Stimulated activated naive CD8-positive, alpha-beta T cell treated with anti-CD3 and anti-CD28 coated beads, Interleukin-15, amount 100 ng/mL, for 72 hours (primary cell): Measurements from ENCODE around the gene TSPAN4.

Source experiments
- ATAC-seq: fragments of 150-1000 bp; cut with Tn5 transposase; 2 replicates; pipeline ENCODE4 v1.10.0; 2021; ENCODE audit warnings: mild to moderate bottlenecking, moderate library complexity
- DNase-seq, 2 donors: peaks; one replicate each; pipeline ENCODE4 v3.0.0; 2021 to 2022
- H3K27ac Mint-ChIP-seq, 2 donors: one replicate each; pipeline ENCODE4 v1.8.0; 2022; ENCODE audit warnings: mild to moderate bottlenecking in 2 of 2, mixed read lengths in 2 of 2, moderate library complexity in 2 of 2
- H3K27me3 Mint-ChIP-seq: one replicate; pipeline ENCODE4 v1.8.0; 2022; ENCODE audit warnings: mixed read lengths
- H3K4me1 Mint-ChIP-seq: one replicate; pipeline ENCODE4 v1.8.0; 2022; ENCODE audit warnings: mild to moderate bottlenecking, mixed read lengths
- H3K4me3 Mint-ChIP-seq, 2 donors: one replicate each; pipeline ENCODE4 v1.8.0; 2022; ENCODE audit warnings: mild to moderate bottlenecking in 2 of 2, mixed read lengths in 2 of 2, moderate library complexity in 1 of 2
- H3K9me3 Mint-ChIP-seq, 2 donors: one replicate each; pipeline ENCODE4 v1.8.0; 2022; ENCODE audit warnings: mixed read lengths in 2 of 2

The TSPAN4 gene

GRCh38 chr11:816433-816779 is 26.2 kb upstream of the TSPAN4 start:
- no peak overlapping the region for H3K27ac Mint-ChIP-seq
- no peaks in the 10 kb centered on the region for H3K9me3 Mint-ChIP-seq
- H3K27me3 Mint-ChIP-seq, result no peaks in the 10 kb centered on the region
- H3K4me1 Mint-ChIP-seq, result peaks cover 52% of the 10 kb centered on the region
- no peak overlapping the region for H3K4me3 Mint-ChIP-seq
- ATAC-seq, result no peak
- no peak for DNase-seq

DNA sequence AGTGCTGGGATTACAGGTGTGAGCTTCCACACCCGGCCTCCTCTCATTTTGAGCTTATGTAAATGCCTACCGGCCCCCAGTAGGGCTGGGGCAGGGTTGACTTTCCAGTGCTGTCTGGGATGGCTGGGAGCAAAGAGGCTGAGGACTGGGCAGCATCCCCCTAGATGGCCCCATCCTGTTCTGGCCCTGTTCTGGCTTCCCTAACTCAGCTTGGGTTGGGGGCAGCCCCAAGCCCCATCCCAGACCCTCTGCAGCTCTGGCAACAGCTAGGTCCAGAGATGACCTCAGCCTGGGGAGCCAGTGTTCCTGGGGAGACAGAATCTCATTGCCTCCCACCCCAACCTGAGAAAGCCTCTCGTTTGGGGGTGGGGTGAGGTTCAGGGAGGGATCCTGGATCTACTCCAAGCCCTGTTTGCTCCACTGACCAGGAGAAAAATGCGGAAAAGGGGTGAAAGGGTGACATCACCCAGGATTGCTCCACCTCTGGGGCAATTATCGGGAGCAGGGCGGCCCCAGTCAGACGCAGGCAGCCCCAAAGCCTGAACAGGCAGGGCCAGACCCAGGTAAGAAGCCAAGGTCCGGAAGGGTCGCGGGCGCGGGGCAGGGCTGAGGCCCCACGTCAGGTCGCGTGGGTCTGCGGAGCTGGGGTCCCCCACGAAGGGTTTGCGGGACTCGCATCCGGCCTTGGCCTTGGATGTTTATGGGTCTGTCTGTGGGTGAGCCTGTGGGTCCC is 24.1 kb upstream of the TSPAN4 start, which contains the start of gene PNPLA2:
TSS of gene PNPLA2 (plus strand) at position 519 of the 733 bp plus-strand sequence. CDS start 805 bp downstream, outside the sequence.
- Mint-ChIP-seq H3K27me3 (no peaks in the 10 kb centered on the region), H3K27ac (peak within 1 kb of the TSS in 1 of 2 donors; percentile 96), H3K9me3 (no peaks in the 10 kb centered on the region), H3K4me1 (peaks cover 43% of the 10 kb centered on the region), H3K4me3 (peak within 1 kb of the TSS; percentile 87 to 93)
- ATAC-seq (no peak), DNase-seq (no peak)

GRCh38 chr11:819129-819931 is 23.3 kb upstream of the TSPAN4 start:
- ATAC-seq (peak; percentile 84), DNase-seq (peak; percentile 91 to 94)
- Mint-ChIP-seq H3K27ac (peak overlapping the region in 1 of 2 donors; percentile 96), H3K27me3 (no peaks in the 10 kb centered on the region), H3K9me3 (no peaks in the 10 kb centered on the region), H3K4me1 (peaks cover 37% of the 10 kb centered on the region), H3K4me3 (peak overlapping the region; percentile 87 to 93)

DNA sequence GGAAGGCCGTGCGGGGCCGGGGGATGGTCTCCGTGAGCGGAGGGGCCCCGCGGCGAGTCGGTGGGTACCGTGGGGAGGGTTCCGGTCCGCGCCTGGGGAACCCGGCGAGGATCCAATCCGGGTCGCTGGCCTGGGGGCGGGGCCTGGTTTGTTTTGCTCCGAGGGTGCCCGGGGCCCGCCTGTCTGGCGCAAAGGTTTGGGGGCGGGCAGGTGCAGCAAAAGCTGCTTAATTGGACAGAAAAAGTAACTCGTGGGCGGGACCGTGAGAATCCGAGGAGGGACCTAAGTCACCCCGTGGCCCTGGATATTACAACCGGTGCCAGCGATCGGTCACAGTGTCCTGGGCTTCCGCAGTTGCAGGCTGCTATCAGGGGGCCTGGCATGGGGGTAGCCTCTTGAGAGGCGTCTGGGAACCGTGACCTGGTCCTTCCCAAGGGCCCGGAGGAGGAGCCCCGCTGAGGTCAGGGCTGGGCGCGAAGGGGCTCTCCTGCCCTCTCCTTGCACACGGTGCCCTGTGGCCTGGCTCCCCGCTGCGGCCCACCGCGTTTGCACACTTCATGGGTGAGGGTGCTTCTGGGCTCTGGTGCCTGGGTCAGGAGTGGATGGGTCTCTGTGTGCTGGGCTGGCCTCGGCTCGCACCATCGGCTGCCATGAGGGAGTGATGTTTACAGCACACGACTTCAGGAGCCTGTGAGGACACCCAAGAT is 22.6 kb upstream of the TSPAN4 start:
- DNase-seq, result peak; percentile 92 to 95
- H3K4me3 Mint-ChIP-seq, result peak overlapping the region; percentile 87 to 93
- H3K27ac Mint-ChIP-seq, result peak overlapping the region; percentile 76 to 96
- no peaks in the 10 kb centered on the region for H3K9me3 Mint-ChIP-seq
- ATAC-seq, result peak; percentile 79
- H3K27me3 Mint-ChIP-seq, result no peaks in the 10 kb centered on the region
- peaks cover 39% of the 10 kb centered on the region for H3K4me1 Mint-ChIP-seq

DNA sequence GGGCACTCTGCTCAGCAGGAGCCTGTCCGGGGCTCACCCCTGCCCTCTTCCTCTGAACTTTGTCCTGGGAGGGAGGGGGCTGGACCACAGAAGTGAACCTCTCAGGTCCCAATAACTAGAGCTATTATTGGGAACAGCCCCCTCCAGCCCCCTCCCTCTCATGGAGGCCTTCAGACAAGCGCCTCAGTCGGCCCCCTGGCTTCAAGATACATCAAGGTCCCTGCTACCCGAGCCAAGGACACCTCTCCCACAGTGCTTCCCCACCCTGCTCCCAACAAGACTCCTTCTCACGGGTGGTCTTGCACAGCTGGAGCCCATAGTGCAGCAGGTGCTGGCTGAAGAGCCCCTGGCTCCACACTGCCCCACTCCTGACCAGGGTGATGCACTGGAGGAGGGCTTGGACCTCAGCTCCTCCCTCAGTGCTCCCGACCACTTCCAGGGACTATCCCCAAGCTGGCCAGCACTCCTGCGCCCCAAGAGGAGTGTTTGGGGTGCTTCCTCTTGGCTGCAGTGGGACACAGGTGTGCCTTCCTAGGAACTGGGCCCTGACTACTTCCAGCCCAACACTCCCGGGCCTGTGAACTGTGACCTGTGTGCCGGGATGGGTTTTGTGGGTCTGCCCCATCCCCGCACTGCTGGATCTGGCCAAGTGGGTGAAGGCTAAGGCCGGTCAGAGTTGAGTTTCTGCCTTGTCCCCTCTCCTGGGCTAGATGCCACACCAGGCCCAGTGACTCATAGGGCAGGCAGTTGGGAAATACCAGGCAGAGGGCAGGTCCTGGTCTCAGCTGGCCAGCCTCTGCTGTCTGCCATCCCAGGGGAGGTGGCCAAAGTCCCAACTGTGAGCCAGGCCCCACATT is 21.8 kb upstream of the TSPAN4 start:
- Mint-ChIP-seq H3K4me1 (peaks cover 44% of the 10 kb centered on the region), H3K4me3 (peak overlapping the region; percentile 87 to 93)
- no peak for ATAC-seq

GRCh38 chr11:821512-822371 is 20.9 kb upstream of the TSPAN4 start:
- peaks cover 50% of the 10 kb centered on the region for H3K4me1 Mint-ChIP-seq
- DNase-seq (no peak), ATAC-seq (no peak)
- H3K27ac Mint-ChIP-seq, result peak overlapping the region in 1 of 2 donors; percentile 78
- no peaks in the 10 kb centered on the region for H3K27me3 Mint-ChIP-seq
- H3K4me3 Mint-ChIP-seq, result peak overlapping the region in 1 of 2 donors; percentile 93
- no peaks in the 10 kb centered on the region for H3K9me3 Mint-ChIP-seq

More for the DNA sequence above, 21.8 kb upstream of the TSPAN4 start:
- no peak for DNase-seq
- no peaks in the 10 kb centered on the region for H3K27me3 Mint-ChIP-seq
- H3K9me3 Mint-ChIP-seq, result no peaks in the 10 kb centered on the region
- peak overlapping the region in 1 of 2 donors; percentile 96 for H3K27ac Mint-ChIP-seq

- peaks cover 15% of the 10 kb centered on the region for H3K27me3 Mint-ChIP-seq
- peaks cover 50% of the 10 kb centered on the region for H3K4me1 Mint-ChIP-seq
- no peak overlapping the region for H3K27ac Mint-ChIP-seq
- no peaks in the 10 kb centered on the region for H3K9me3 Mint-ChIP-seq
- H3K4me3 Mint-ChIP-seq, result no peak overlapping the region
- DNase-seq (no peak), ATAC-seq (no peak)
These were observed 19.0 kb upstream of the TSPAN4 start for GRCh38 chr11:823441-824291.

DNA sequence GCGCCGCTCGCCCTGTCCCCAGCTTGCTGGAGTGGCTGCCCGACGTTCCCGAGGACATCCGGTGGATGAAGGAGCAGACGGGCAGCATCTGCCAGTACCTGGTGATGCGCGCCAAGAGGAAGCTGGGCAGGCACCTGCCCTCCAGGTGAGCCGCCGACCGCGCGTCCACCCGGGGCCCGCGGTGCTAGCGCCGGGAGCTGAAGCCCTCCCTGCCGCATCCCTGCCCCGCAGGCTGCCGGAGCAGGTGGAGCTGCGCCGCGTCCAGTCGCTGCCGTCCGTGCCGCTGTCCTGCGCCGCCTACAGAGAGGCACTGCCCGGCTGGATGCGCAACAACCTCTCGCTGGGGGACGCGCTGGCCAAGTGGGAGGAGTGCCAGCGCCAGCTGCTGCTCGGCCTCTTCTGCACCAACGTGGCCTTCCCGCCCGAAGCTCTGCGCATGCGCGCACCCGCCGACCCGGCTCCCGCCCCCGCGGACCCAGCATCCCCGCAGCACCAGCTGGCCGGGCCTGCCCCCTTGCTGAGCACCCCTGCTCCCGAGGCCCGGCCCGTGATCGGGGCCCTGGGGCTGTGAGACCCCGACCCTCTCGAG is 18.3 kb upstream of the TSPAN4 start:
- Mint-ChIP-seq H3K4me3 (no peak overlapping the region), H3K27ac (no peak overlapping the region), H3K4me1 (peaks cover 56% of the 10 kb centered on the region), H3K27me3 (peaks cover 22% of the 10 kb centered on the region), H3K9me3 (no peaks in the 10 kb centered on the region)
- ATAC-seq (no peak), DNase-seq (no peak)

GRCh38 chr11:824942-825341 is 17.7 kb upstream of the TSPAN4 start:
- DNase-seq (no peak), ATAC-seq (no peak)
- Mint-ChIP-seq H3K9me3 (no peaks in the 10 kb centered on the region), H3K27me3 (peaks cover 28% of the 10 kb centered on the region), H3K4me1 (peaks cover 61% of the 10 kb centered on the region), H3K4me3 (no peak overlapping the region), H3K27ac (peak overlapping the region in 1 of 2 donors; percentile 65)

DNA sequence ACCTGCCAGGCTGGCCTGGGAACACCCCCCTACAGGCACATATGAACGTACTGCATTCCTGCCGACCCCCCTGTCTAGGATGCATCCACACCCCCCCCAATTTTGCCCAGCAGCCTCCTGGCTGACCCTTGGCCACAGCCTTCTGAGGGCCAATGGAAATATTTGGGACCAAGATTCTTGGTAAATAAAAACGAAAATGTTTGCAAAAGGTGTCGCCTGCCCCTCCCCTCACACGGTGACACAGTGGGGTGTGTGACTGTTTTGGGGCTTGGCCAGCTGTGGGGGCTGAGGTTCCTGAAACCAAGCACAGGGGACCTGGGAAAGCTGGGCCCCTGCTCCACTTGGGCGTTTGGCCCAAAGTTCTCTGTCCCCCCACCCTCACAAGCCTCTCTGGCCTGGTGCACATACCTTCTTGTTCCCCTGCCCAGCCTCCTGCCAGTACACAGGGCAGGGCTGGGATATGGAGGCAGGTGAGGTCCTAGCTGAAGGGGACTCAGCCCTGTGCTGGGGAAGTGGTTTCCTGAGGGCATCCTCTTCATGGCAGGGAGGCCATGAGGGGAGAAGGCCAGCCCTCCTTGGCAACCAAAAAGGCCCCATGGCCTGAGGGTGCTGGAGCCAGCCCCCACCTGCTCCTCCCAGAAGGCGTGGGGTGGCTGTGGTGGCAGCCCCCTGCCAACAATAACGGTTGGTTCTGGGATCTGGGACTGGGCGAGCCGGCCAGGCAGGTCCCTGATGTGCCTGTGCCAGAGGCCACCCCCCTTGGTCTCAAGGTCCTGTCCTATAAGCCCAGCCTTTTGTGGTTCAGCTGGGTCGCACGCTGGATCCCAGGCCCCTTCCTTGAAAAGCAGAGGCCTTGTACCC is 17.1 kb upstream of the TSPAN4 start:
- H3K4me3 Mint-ChIP-seq, result no peak overlapping the region
- peaks cover 62% of the 10 kb centered on the region for H3K4me1 Mint-ChIP-seq
- DNase-seq (no peak), ATAC-seq (no peak)
- H3K27me3 Mint-ChIP-seq, result peaks cover 34% of the 10 kb centered on the region
- no peaks in the 10 kb centered on the region for H3K9me3 Mint-ChIP-seq
- H3K27ac Mint-ChIP-seq, result peak overlapping the region in 1 of 2 donors; percentile 65

GRCh38 chr11:826227-826621 is 16.4 kb upstream of the TSPAN4 start:
- ATAC-seq, result no peak
- no peak for DNase-seq
- Mint-ChIP-seq H3K27me3 (peaks cover 40% of the 10 kb centered on the region), H3K4me3 (peak overlapping the region; percentile 80 to 82), H3K4me1 (peaks cover 60% of the 10 kb centered on the region), H3K9me3 (no peaks in the 10 kb centered on the region), H3K27ac (no peak overlapping the region)

DNA sequence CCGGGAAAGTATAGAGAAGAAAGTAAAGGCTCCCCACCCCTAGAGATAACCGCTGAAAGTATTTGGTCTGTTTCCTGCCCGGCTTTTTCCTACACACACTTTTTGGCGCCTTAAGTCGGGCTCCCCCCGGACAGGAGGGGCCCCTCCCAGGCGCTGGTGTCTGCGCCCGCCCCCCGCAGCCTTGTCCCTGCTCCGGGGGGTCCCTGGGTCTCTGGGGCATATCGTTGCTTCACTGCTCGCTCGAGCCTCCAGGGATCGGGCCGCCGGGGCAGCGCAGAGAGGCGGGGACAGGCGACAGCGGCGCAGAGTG is 15.9 kb upstream of the TSPAN4 start:
- ATAC-seq (no peak), DNase-seq (no peak)
- no peak overlapping the region for H3K27ac Mint-ChIP-seq
- H3K4me1 Mint-ChIP-seq, result peaks cover 61% of the 10 kb centered on the region
- no peaks in the 10 kb centered on the region for H3K9me3 Mint-ChIP-seq
- peak overlapping the region; percentile 80 to 82 for H3K4me3 Mint-ChIP-seq
- H3K27me3 Mint-ChIP-seq, result peaks cover 46% of the 10 kb centered on the region
